GM12892 (cell line): Measurements from ENCODE around the gene RNU6-7.

Experiments
- POLR2A ChIP-seq: IDR thresholded peaks from 2 replicates; pipeline ENCODE4 v1.6.1; 2011; ENCODE audit warnings: low read depth, low read length, control low read depth
- POLR2AphosphoS5 ChIP-seq: IDR thresholded peaks from 2 replicates; pipeline ENCODE4 v1.6.1; 2011; ENCODE audit warnings: low read depth, low read length, control low read depth

DNA sequence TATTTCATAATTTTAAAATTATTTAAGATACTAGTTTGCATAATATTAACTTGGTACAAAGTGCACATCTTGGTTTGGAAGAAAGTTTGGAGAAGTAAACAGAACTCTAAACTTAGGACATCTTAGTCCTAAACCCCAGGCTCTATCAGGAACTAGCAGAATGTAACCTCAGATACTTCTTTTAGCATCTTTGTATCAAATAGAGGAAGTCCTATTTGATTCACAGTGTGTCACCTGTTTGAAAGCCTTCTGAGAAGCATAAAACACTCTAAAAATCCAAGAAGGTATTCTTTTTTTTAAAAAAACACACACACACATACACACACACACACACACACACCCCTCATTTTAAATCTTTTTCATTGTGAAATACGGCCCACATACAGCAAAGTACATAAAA lies 12.0 kb upstream of the RNU6-7 start:
- TF ChIP-seq POLR2AphosphoS5 (no peak), POLR2A (no peak)
